Tibial artery (tissue), 4 donors: ENCODE measurements around the gene PIEZO2.

Source experiments
- DNase-seq, 2 donors: peaks; one replicate each; pipeline ENCODE4 v3.0.0-alpha.2; 2019
- H3K27ac ChIP-seq, 2 donors: fragments of 200-600 bp; sonication (generic) in 1 of 2; 1 replicate in 1 of 2; 2 replicates in 1 of 2; pipeline ENCODE4 v1.5.1; 2018 to 2019; ENCODE audit warnings: mild to moderate bottlenecking in 1 of 2
- H3K27me3 ChIP-seq, 2 donors: fragments of 200-600 bp; sonication (generic) in 1 of 2; one replicate each; pipeline versions ENCODE4 v1.5.1 to v1.6.0; 2016 to 2019
- H3K36me3 ChIP-seq, 3 donors: fragments of 200-600 bp; sonication (generic) in 2 of 3; one replicate each; pipeline ENCODE4 v1.5.1; 2016 to 2019; ENCODE audit warnings: mild to moderate bottlenecking in 2 of 3
- H3K4me1 ChIP-seq, 4 donors: fragments of 200-600 bp; sonication (generic) in 2 of 4; 1 replicate in 3 of 4; 2 replicates in 1 of 4; pipeline ENCODE4 v1.5.1; 2016 to 2019
- H3K4me3 ChIP-seq, 2 donors: fragments of 200-600 bp; sonication (generic) in 1 of 2; 1 replicate in 1 of 2; 2 replicates in 1 of 2; pipeline ENCODE4 v1.5.1; 2018 to 2019; ENCODE audit warnings: mild to moderate bottlenecking in 2 of 2
- H3K9me3 ChIP-seq, 3 donors: fragments of 200-600 bp; sonication (generic) in 1 of 3; one replicate each; pipeline ENCODE4 v1.5.1; 2016 to 2019
- CTCF ChIP-seq, 2 experiments: fragments of 200-600 bp in 1 of 2; fragments of 450-650 bp in 1 of 2; IDR thresholded peaks; one replicate each; pipeline ENCODE4 v1.5.1; 2017 to 2019; ENCODE audit warnings: antibody characterized with exemption in 2 of 2, mild to moderate bottlenecking in 1 of 2, moderate library complexity in 1 of 2
- intact Hi-C: fragments of 100-400 bp; cut with DNase I; formaldehyde crosslinking; loops from one replicate; pipeline ENCODE4 v1.15.0; 2023; ENCODE audit warnings: low total_unique reads

Gene PIEZO2

GRCh38 chr18:10843565-10843964 is 305.8 kb downstream of the PIEZO2 start:
- no peak for TF ChIP-seq CTCF (IDR thresholded peaks at IDR 0.05)
- Histone ChIP-seq H3K4me1 (no peaks in the 10 kb centered on the region), H3K27me3 (no peaks in the 10 kb centered on the region), H3K27ac (no peak overlapping the region), H3K4me3 (no peak overlapping the region), H3K9me3 (no peaks in the 10 kb centered on the region), H3K36me3 (no peaks in the 10 kb centered on the region)
- intact Hi-C loops = loop anchor here (5.0 kb wide), 1 partner anchor 466 kb away; no protein-coding TSS in a partner anchor
- no peak for DNase-seq

- H3K4me1 ChIP-seq = no peaks in the 10 kb centered on the region
- DNase-seq = no peak
- H3K27me3 ChIP-seq = no peaks in the 10 kb centered on the region
- no peaks in the 10 kb centered on the region for H3K36me3 ChIP-seq
- no peak overlapping the region for H3K27ac ChIP-seq
- no peak for TF ChIP-seq CTCF (IDR thresholded peaks at IDR 0.05)
- no peak overlapping the region for H3K4me3 ChIP-seq
- H3K9me3 ChIP-seq = no peaks in the 10 kb centered on the region
- intact Hi-C loops = loop anchor here (5.0 kb wide), 1 partner anchor 466 kb away; no protein-coding TSS in a partner anchor
These were observed 306.5 kb downstream of the PIEZO2 start for GRCh38 chr18:10842861-10843260.

- Histone ChIP-seq H3K4me3 (no peak overlapping the region), H3K9me3 (no peaks in the 10 kb centered on the region), H3K27me3 (no peaks in the 10 kb centered on the region), H3K36me3 (no peaks in the 10 kb centered on the region), H3K27ac (no peak overlapping the region), H3K4me1 (no peaks in the 10 kb centered on the region)
- intact Hi-C loops = loop anchor here (5.0 kb wide), 1 partner anchor 465 kb away; no protein-coding TSS in a partner anchor
- TF ChIP-seq CTCF (IDR thresholded peaks at IDR 0.05) = no peak
- no peak for DNase-seq
These were observed 307.0 kb downstream of the PIEZO2 start for GRCh38 chr18:10842371-10842770.

GRCh38 chr18:10841203-10841602 is 308.2 kb downstream of the PIEZO2 start:
- no peak for TF ChIP-seq CTCF (IDR thresholded peaks at IDR 0.05)
- Histone ChIP-seq H3K27me3 (no peaks in the 10 kb centered on the region), H3K27ac (no peak overlapping the region), H3K4me3 (no peak overlapping the region), H3K4me1 (no peaks in the 10 kb centered on the region), H3K9me3 (no peaks in the 10 kb centered on the region), H3K36me3 (no peaks in the 10 kb centered on the region)
- intact Hi-C loops = loop anchor here (5.0 kb wide), 1 partner anchor 464 kb away; no protein-coding TSS in a partner anchor
- DNase-seq = no peak

GRCh38 chr18:10840743-10841142 is 308.6 kb downstream of the PIEZO2 start:
- H3K27ac ChIP-seq = no peak overlapping the region
- no peak for DNase-seq
- TF ChIP-seq CTCF (IDR thresholded peaks at IDR 0.05) = no peak
- no peaks in the 10 kb centered on the region for H3K4me1 ChIP-seq
- H3K9me3 ChIP-seq = no peaks in the 10 kb centered on the region
- H3K36me3 ChIP-seq = no peaks in the 10 kb centered on the region
- H3K4me3 ChIP-seq = no peak overlapping the region
- no peaks in the 10 kb centered on the region for H3K27me3 ChIP-seq
- intact Hi-C loops = loop anchor here (5.0 kb wide), 1 partner anchor 463 kb away; no protein-coding TSS in a partner anchor

- DNase-seq = no peak
- H3K36me3 ChIP-seq = no peaks in the 10 kb centered on the region
- TF ChIP-seq CTCF (IDR thresholded peaks at IDR 0.05) = no peak
- no peak overlapping the region for H3K4me3 ChIP-seq
- H3K9me3 ChIP-seq = no peaks in the 10 kb centered on the region
- H3K27me3 ChIP-seq = no peaks in the 10 kb centered on the region
- H3K4me1 ChIP-seq = no peaks in the 10 kb centered on the region
- intact Hi-C loops = no loop called here
- no peak overlapping the region for H3K27ac ChIP-seq
These were observed 309.9 kb downstream of the PIEZO2 start for GRCh38 chr18:10839421-10839820.
